Naive thymus-derived CD8-positive, alpha-beta T cell (primary cell): ENCODE results near the gene IL31. TPM values are rescaled to one million over a fixed set of nuclear protein-coding genes. Genes with fewer than 3 reads are reported as not detected.
"Not testable (repeated sequence)": the region's sequence is repeated elsewhere in the genome, so short reads cannot be mapped to it uniquely, and the experiment has no call there.

Experiments used
- ATAC-seq, 2 donors: fragments of 150-1000 bp; cut with Tn5 transposase in 1 of 2; sonication (Bioruptor Pico), chemical (Tn5 transposase) in 1 of 2; 1 replicate in 1 of 2; 2 replicates in 1 of 2; pipeline ENCODE4 v1.10.0; 2021; ENCODE audit warnings: mild to moderate bottlenecking in 2 of 2, moderate library complexity in 2 of 2
- POLR2A ChIA-PET: fragments of 350-600 bp; sonication (Branson Sonifier 250); formaldehyde crosslinking; loops from one replicate; lab custom pipeline; 2021; ENCODE audit warnings: antibody characterized with exemption; lab: Charles Lee
- DNase-seq, 10 donors: peaks; one replicate each; pipeline versions ENCODE4 v3.0.0 to v3.0.0-alpha.2; 2020 to 2022
- H3K27ac Mint-ChIP-seq, 10 donors: one replicate each; pipeline ENCODE4 v1.8.0; 2020 to 2022; ENCODE audit warnings: mild to moderate bottlenecking in 10 of 10, mixed read lengths in 10 of 10, moderate library complexity in 4 of 10, inconsistent platforms in 1 of 10
- H3K27me3 Mint-ChIP-seq, 5 donors: one replicate each; pipeline ENCODE4 v1.8.0; 2021 to 2022; ENCODE audit warnings: mixed read lengths in 5 of 5
- H3K36me3 Mint-ChIP-seq, 3 donors: one replicate each; pipeline ENCODE4 v1.8.0; 2020 to 2022; ENCODE audit warnings: mixed read lengths in 3 of 3, mild to moderate bottlenecking in 2 of 3, inconsistent platforms in 1 of 3
- H3K4me1 Mint-ChIP-seq, 4 donors: one replicate each; pipeline ENCODE4 v1.8.0; 2021 to 2022; ENCODE audit warnings: mixed read lengths in 4 of 4
- H3K4me3 Mint-ChIP-seq, 10 donors: one replicate each; pipeline ENCODE4 v1.8.0; 2020 to 2022; ENCODE audit warnings: mild to moderate bottlenecking in 10 of 10, mixed read lengths in 10 of 10, moderate library complexity in 6 of 10, inconsistent platforms in 1 of 10
- H3K9me3 Mint-ChIP-seq, 9 donors: one replicate each; pipeline ENCODE4 v1.8.0; 2020 to 2022; ENCODE audit warnings: mixed read lengths in 9 of 9, mild to moderate bottlenecking in 3 of 9, inconsistent platforms in 1 of 9, moderate library complexity in 1 of 9
- polyA plus RNA-seq, 3 donors: library from polyadenylated mRNA; unstranded; fragments of 300-500 nt; fragmentation: Illumina TruSeq; gene quantifications; one replicate each; pipeline ENCODE4 v1.2.3, GENCODE V29; 2021
- total RNA-seq, 8 experiments: library from RNA in 2 of 8; stranded (reverse) in 2 of 8; gene quantifications; one replicate each; pipeline ENCODE4 v1.2.3 and lab custom pipeline; 2021 to 2026

The IL31 gene
- total and polyA plus RNA-seq, 5 experiments from 2014 or later: not detected

GRCh38 chr12:122203301-122204166 lies 29.5 kb upstream of the IL31 start, which contains the start of gene B3GNT4:
Gene B3GNT4, plus strand, starts transcription at chr12:122203709. Its CDS starts 910 bp downstream, at chr12:122204619.
- H3K27me3 Mint-ChIP-seq: peaks cover 0 to 25% (median 2%) of the 10 kb centered on the region in 5 donors

GRCh38 chr12:122202811-122203210 lies 28.8 kb upstream of the IL31 start:
- H3K27ac Mint-ChIP-seq: peak overlapping the region in 2 of 10 donors; percentile 7 to 40
- not testable (repeated sequence) for ATAC-seq, H3K9me3 Mint-ChIP-seq, DNase-seq, H3K36me3 Mint-ChIP-seq
- peak overlapping the region; percentile 69 to 88 (median 82) for H3K4me3 Mint-ChIP-seq
- POLR2A ChIA-PET: interaction anchor here (1.8 kb wide), 1 partner anchor 23 kb away, joined by 8 read pairs; the partner anchor contains the start of gene DIABLO
- peaks cover 0 to 30% (median 8%) of the 10 kb centered on the region in 5 donors for H3K27me3 Mint-ChIP-seq
- peaks cover 10 to 17% (median 13%) of the 10 kb centered on the region in 4 donors for H3K4me1 Mint-ChIP-seq

More at GRCh38 chr12:122203301-122204166, 29.5 kb upstream of the IL31 start, which contains the start of gene B3GNT4:
- peaks cover 0 to 11% (median 2%) of the 10 kb centered on the region in 3 donors for H3K36me3 Mint-ChIP-seq
- peak within 1 kb of the TSS; percentile 69 to 90 (median 82) for H3K4me3 Mint-ChIP-seq
- peak; percentile 45 to 82 (median 64) for DNase-seq
- peak; percentile 76 to 79 for ATAC-seq
- H3K4me1 Mint-ChIP-seq: peaks cover 10 to 17% (median 13%) of the 10 kb centered on the region in 4 donors
- POLR2A ChIA-PET: interaction anchor here (0.7 to 1.8 kb wide), 2 partner anchors 12 to 23 kb away, joined by 3 to 8 read pairs; partner anchors contain the start of gene DIABLO
- H3K27ac Mint-ChIP-seq: peak within 1 kb of the TSS in 3 of 10 donors; percentile 27 to 86 (median 62)
- no peaks in the 10 kb centered on the region for H3K9me3 Mint-ChIP-seq

- Mint-ChIP-seq H3K36me3 (no peaks in the 10 kb centered on the region), H3K4me1 (peaks cover 10 to 17% (median 13%) of the 10 kb centered on the region in 4 donors), H3K4me3 (no peak overlapping the region), H3K9me3 (no peaks in the 10 kb centered on the region), H3K27me3 (peaks cover 4 to 36% (median 10%) of the 10 kb centered on the region in 5 donors), H3K27ac (no peak overlapping the region)
- POLR2A ChIA-PET: no interaction called here
- ATAC-seq (no peak), DNase-seq (no peak)
These were observed 28.0 kb upstream of the IL31 start for GRCh38 chr12:122202017-122202416.

- Mint-ChIP-seq H3K9me3 (no peaks in the 10 kb centered on the region), H3K27ac (peak overlapping the region in 1 of 10 donors; percentile 70), H3K36me3 (no peaks in the 10 kb centered on the region), H3K4me1 (peaks cover 10 to 17% (median 13%) of the 10 kb centered on the region in 4 donors), H3K27me3 (peaks cover 4 to 39% (median 13%) of the 10 kb centered on the region in 5 donors), H3K4me3 (peak overlapping the region in 1 of 10 donors; percentile 24)
- POLR2A ChIA-PET: no interaction called here
- no peak for ATAC-seq
- no peak for DNase-seq
These were observed 27.4 kb upstream of the IL31 start for GRCh38 chr12:122201381-122201780.

- no peak for DNase-seq
- Mint-ChIP-seq H3K36me3 (peaks cover 0 to 5% (median 2%) of the 10 kb centered on the region in 3 donors), H3K27ac (no peak overlapping the region), H3K4me3 (no peak overlapping the region), H3K27me3 (peaks cover 4 to 39% (median 13%) of the 10 kb centered on the region in 5 donors), H3K4me1 (peaks cover 10 to 17% (median 12%) of the 10 kb centered on the region in 4 donors), H3K9me3 (peaks cover 0 to 5% (median 0%) of the 10 kb centered on the region in 9 donors)
- POLR2A ChIA-PET: no interaction called here
- no peak for ATAC-seq
These were observed 26.6 kb upstream of the IL31 start for GRCh38 chr12:122200541-122201175.

GRCh38 chr12:122199484-122200355 lies 25.7 kb upstream of the IL31 start:
- H3K4me3 Mint-ChIP-seq: no peak overlapping the region
- no peak overlapping the region for H3K27ac Mint-ChIP-seq
- POLR2A ChIA-PET: no interaction called here
- DNase-seq: no peak
- peaks cover 4 to 38% (median 10%) of the 10 kb centered on the region in 5 donors for H3K27me3 Mint-ChIP-seq
- H3K9me3 Mint-ChIP-seq: peaks cover 0 to 14% (median 0%) of the 10 kb centered on the region in 9 donors
- ATAC-seq: no peak
- peaks cover 0 to 11% (median 7%) of the 10 kb centered on the region in 3 donors for H3K36me3 Mint-ChIP-seq
- peaks cover 4 to 12% (median 7%) of the 10 kb centered on the region in 4 donors for H3K4me1 Mint-ChIP-seq

- H3K27me3 Mint-ChIP-seq: peaks cover 4 to 38% (median 8%) of the 10 kb centered on the region in 5 donors
- H3K9me3 Mint-ChIP-seq: peaks cover 0 to 16% (median 0%) of the 10 kb centered on the region in 9 donors
- H3K4me3 Mint-ChIP-seq: no peak overlapping the region
- H3K4me1 Mint-ChIP-seq: peaks cover 0 to 4% (median 3%) of the 10 kb centered on the region in 4 donors
- no peak for ATAC-seq
- peaks cover 0 to 14% (median 7%) of the 10 kb centered on the region in 3 donors for H3K36me3 Mint-ChIP-seq
- POLR2A ChIA-PET: no interaction called here
- no peak overlapping the region for H3K27ac Mint-ChIP-seq
- no peak for DNase-seq
These were observed 23.6 kb upstream of the IL31 start for GRCh38 chr12:122197612-122197966.

- Mint-ChIP-seq H3K27me3 (peaks cover 7 to 28% (median 12%) of the 10 kb centered on the region in 5 donors), H3K36me3 (peaks cover 0 to 14% (median 7%) of the 10 kb centered on the region in 3 donors), H3K27ac (no peak overlapping the region), H3K4me1 (peaks cover 4 to 7% (median 5%) of the 10 kb centered on the region in 4 donors), H3K9me3 (peaks cover 0 to 16% (median 0%) of the 10 kb centered on the region in 9 donors), H3K4me3 (no peak overlapping the region)
- POLR2A ChIA-PET: interaction anchor here (0.7 kb wide), 1 partner anchor 9 kb away, joined by 5 read pairs; no protein-coding TSS in a partner anchor
- ATAC-seq: no peak
- DNase-seq: no peak
These were observed 21.4 kb upstream of the IL31 start for GRCh38 chr12:122195405-122195804.

GRCh38 chr12:122194804-122195203 lies 20.8 kb upstream of the IL31 start:
- Mint-ChIP-seq H3K36me3 (peaks cover 0 to 14% (median 7%) of the 10 kb centered on the region in 3 donors), H3K4me1 (peaks cover 4 to 7% (median 5%) of the 10 kb centered on the region in 4 donors), H3K9me3 (peaks cover 0 to 16% (median 0%) of the 10 kb centered on the region in 9 donors), H3K27ac (no peak overlapping the region), H3K4me3 (no peak overlapping the region), H3K27me3 (peaks cover 7 to 23% (median 12%) of the 10 kb centered on the region in 5 donors)
- POLR2A ChIA-PET: no interaction called here
- DNase-seq: no peak
- no peak for ATAC-seq

GRCh38 chr12:122192441-122192840 lies 18.4 kb upstream of the IL31 start:
- H3K27ac Mint-ChIP-seq: no peak overlapping the region

More at GRCh38 chr12:122192441-122192840, 18.4 kb upstream of the IL31 start:
- Mint-ChIP-seq H3K4me1 (peaks cover 3 to 7% (median 4%) of the 10 kb centered on the region in 4 donors), H3K9me3 (peaks cover 0 to 16% (median 0%) of the 10 kb centered on the region in 9 donors), H3K27me3 (peaks cover 1 to 8% (median 5%) of the 10 kb centered on the region in 5 donors), H3K4me3 (no peak overlapping the region), H3K36me3 (peaks cover 0 to 14% (median 7%) of the 10 kb centered on the region in 3 donors)
- POLR2A ChIA-PET: interaction anchor here (0.6 kb wide), 1 partner anchor 235 kb away, joined by 3 read pairs; no protein-coding TSS in a partner anchor
- DNase-seq (no peak), ATAC-seq (no peak)
